Measurements from ENCODE around the gene OR2T27.
"Not testable (repeated sequence)": the region's sequence is repeated elsewhere in the genome, so short reads cannot be mapped to it uniquely, and the experiment has no call there.

Gene OR2T27, protein sequence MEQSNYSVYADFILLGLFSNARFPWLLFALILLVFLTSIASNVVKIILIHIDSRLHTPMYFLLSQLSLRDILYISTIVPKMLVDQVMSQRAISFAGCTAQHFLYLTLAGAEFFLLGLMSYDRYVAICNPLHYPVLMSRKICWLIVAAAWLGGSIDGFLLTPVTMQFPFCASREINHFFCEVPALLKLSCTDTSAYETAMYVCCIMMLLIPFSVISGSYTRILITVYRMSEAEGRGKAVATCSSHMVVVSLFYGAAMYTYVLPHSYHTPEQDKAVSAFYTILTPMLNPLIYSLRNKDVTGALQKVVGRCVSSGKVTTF

DNA sequence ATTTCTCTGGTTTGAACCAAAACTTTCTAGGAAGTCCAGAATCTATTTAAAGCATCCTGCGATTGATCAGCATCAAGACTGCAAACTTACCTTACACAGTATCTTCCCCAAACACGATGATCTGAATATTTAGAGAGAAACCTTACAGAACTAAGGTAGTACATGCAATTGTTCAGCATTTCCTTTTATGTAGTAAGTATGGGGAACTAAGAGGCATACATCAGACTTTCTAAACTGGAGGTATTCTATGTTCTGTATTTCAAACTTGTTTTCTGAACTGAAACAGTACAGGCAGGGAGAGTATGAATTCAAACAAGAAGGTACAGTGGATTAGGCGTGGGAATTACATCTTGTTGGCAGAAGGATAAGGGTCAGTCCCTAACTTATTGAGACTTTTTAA is at the start of gene OR2T27:
Gene OR2T27 (minus strand): TSS at position 175 of the 400 bp plus-strand sequence. CDS start 4,644 bp downstream, outside the sequence.
- DNase-seq (ENCODE audit: low read depth in 2 of 2), result not testable (repeated sequence)

DNA sequence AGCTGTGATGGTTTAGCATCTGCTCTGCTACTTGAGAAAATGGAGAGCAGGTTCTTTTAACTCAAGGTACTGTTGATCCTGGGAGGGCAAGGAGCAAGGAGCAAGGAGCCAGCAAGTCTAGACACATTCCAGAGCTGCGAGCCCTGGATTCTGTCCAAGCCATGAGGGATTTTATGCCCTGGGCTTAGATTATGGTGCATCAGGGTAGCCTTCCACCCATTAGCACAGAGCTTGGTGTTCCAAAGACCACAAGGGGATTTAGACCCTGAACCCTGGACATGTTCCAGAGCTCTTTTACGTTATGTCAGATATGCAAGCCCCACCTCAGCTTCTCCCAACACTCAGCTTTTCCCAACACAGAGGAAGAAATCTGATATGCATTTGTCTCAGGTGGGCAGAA is 49.3 kb upstream of the OR2T27 start:
- DNase-seq (ENCODE audit: low read depth in 2 of 2), result no peak

DNA sequence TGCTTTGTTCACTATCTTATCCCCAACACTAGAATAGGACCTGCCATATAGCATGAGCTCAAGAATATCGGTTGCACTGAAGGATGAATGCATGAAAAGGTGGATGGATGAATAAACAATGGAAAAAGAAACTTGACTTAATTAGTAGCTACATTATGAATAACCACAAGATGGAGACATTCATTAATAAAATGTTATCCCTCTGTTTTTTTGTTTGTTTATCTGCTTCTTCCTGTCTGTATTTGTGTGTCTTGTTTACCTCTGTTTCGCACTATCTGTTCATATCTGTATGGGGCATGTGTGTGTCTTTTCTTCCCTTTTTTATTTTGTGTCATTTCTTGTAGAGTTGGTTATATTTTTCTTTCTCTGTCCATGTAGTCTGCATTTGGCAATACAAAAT is 48.3 kb upstream of the OR2T27 start:
- no peak for DNase-seq (ENCODE audit: low read depth in 2 of 2)

DNA sequence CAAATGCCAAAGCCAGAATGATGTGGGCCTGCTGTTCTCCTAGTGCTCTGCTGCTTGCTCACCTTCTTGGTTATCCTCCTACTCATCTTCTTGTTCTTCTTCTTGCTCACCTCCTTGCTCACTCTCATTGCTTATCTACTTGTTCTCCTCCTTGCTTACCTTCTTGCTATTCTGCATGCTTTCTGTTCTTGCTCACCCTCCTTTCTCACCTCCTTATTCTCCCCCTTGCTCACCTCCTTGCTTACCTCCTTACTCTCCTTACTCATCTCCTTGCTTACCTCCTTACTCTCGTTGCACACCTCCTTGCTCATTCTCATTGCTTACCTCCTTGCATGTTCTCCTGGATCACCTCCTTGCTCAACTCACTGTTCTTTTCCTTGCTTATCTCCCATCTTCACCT is 47.4 kb upstream of the OR2T27 start, which contains the start of gene OR14I1:
Gene OR14I1 (minus strand): TSS at position 53 of the 400 bp plus-strand sequence.
- no peak for DNase-seq (ENCODE audit: low read depth in 2 of 2)

DNA sequence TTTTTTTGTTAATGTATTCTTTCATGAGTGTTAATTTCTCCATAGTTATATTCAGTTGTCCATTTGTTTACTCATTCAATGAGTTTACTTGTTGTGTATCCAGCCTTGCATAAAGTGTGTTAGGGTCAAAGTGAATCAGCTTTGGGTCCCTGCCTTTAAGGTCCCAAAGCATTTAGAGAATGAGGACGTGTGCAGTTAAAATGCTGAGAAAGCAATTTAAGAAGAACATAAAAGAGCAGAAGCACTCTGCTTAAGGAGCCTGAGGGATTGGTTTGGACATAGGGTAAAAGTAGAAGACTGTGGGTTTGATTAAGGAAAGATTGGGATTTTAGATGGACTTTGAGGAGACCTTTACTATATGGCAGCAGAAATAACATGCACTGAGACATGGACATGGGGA is 43.8 kb upstream of the OR2T27 start:
- DNase-seq (ENCODE audit: low read depth in 2 of 2), result no peak

DNA sequence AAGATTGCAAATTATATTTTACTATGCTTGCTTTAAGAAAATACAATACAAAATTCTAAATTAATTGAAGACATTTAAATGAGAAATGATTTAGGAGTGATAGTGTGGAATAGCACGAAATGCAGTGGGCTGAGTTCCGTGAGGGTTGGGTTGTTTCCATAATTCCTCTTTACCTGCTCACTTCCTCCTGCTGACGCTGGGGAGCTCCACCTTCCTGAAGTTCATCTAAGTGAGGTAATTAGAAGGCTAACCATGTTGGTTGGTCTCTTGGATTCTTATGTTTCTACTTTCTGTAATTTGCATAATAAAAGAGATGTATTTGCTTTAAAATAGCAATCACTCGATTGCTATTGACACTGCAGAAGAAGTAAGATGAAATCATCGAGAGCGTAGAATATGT is 42.6 kb upstream of the OR2T27 start:
- no peak for DNase-seq (ENCODE audit: low read depth in 2 of 2)

DNA sequence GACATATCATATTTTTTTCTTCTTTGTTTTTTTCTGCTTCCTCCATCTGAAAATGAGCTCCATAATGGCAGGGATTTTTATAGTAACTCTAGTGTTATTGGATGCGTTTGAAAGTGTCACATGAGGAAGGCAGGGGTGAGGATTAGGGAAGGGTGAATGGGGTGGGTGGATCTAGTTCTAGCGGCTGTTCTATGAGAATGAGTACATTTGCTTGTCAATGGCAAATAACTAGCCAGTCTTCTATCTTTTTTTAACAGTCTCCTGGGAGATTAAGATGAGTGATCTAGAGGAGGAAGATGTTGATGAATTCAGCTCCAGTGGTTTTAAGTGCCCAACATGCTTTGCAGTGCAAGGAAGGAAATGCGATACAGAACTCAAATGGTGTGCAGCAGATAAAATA is 41.4 kb upstream of the OR2T27 start:
- DNase-seq (ENCODE audit: low read depth in 2 of 2), result no peak

DNA sequence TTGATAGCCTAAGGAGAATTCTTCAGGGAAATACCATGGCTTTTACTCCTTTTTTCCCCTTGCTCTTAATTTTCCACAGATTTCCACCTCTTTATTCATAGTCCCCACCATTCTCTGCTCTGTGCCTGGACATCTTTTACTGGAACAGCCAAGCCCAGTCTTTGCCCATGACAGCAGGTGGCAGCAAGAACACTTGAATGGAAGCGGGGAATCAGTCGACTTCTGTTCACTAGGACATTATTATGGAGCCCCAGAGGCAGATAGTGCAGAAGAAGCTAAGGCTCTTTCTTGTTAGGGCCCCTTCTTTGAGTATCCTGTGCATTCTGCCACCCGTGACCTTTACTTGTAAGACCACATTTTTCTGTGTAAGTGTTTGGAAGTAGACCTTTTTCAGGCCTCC is 40.9 kb upstream of the OR2T27 start:
- no peak for DNase-seq (ENCODE audit: low read depth in 2 of 2)

DNA sequence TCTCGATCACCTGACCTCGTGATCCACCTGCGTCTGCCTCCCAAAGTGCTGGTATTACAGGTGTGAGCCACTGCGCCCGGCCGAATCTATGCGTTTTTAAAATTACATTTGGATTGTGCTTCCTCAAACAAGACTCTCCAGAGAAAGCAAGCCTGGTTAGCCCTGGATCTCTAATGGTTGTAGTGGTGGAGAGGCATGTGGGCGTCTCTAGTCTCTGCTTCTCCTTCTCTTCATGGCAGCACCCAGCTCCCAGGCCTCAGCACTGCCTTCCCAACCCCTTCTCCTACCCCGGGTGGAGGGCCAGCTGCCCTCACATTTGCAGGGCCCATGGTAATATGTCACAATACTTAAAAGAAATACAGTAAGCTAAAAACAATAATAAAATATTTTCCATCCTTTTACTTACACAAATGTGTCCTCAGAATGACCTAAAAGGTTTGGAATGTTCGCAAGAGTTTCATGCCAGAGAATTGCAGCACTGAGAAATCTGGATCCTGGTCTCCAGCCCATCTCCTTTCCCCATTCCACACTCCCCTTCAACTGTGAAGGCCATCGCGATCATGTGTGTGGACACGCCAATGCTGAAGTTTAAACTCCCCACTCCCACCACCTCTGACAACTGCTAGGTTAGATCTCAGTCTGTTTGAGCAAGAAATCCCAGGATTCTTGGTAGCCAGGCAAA is 40.3 kb upstream of the OR2T27 start:
- DNase-seq (ENCODE audit: low read depth in 2 of 2), result no peak

DNA sequence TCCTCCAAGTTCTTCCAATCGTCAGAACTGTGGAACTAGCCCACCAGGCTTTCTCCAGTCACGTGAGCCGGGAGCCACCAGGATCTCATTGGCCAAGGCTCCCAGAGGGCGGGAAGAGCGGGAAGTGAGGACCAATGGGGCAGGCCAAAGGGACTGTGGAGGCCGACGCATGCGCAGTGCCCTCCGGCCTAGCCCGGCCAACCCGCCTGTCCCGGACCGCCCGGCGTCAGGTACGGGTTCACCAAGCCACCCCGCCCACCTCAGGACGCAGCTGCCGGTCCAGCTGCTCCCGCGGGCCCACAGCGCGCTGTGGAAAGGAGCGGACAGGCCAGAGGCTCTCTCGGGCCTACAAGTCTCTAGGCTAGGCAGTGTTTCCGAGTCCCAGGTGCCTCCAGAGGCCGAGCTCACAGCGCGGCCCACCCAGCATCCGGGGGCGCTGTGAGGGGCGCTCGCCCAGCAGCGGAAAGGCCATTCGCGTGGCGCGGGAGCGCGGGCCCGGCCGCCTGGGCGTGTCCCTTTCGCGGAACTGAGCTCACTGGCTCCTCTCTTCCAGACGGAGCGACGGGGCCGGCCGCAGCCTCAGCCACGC is 36.3 kb upstream of the OR2T27 start:
- DNase-seq (ENCODE audit: low read depth in 2 of 2), result no peak

DNA sequence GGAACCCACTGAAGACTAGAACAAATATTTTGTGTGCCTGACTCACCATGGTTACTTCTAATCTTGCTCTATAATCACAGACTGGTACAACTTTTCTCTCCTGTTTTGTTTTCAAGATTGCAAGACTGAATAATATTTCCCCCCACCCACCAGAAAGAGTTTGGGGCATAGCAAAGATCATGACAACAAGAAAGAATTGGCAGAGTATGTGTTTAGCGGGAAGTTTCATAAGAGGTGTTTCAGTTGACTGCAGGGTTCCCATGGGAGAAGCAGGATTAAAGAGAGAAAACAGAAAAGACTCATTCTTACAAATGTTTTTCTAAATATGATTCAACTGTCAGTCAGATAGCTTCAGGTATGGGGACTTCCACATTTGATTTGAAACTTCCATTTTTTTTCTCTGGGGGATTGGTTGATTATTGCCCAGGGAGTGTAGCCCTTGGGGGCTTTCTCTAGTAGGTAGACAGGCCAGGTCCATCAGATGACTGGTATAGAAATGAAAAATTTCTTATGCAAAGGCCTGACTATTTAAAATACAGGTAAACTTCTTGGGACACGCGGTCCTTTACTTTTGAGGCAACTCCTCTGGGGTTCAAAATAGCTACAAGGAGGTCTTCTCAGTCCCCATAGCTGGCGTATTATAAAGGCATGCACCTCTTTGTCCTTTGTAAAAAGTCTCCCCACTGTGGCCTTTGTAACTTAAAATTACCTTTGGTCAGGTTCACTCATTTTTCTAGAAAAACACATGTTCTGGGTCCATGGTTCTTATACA is 33.4 kb upstream of the OR2T27 start:
- no peak for DNase-seq (ENCODE audit: low read depth in 2 of 2)

DNA sequence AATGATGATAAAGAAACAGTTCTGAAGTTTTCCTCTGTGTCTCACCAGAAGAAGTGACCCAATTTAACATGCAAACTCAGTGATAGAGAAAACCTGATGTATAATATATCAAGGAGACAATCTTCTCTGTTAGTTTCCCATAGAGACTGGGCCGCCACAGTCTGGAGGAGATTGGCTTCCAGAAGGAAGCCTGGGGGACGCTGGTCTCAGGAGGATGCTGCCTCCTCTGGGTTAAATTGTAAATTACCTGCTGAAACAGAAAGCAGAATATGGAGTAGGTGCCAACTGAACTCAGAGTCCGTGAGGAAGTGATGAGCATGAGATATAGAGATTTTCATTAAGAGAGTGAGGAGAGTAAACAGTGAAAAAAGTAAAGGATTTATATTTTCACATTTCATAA is 31.5 kb upstream of the OR2T27 start:
- no peak for DNase-seq (ENCODE audit: low read depth in 2 of 2)

DNA sequence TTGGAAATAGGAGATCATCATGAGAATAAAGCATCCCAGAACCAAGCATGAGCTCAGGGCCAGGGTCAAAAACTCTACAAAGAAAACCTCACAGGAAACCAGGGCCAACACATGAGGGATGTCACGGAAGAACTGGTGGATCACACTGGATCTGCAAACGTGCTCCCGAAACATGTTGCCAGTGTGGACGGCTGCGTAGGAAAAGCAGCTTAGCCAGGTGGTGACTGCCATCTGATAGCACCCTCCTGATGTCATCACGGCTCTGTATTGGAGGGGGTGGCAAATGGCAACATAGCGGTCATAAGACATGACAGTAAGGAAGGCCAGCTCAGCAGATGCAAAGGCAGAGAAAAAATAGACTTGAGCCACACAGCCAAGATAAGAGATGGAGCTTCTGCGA is 26.3 kb upstream of the OR2T27 start:
- no peak for DNase-seq (ENCODE audit: low read depth in 2 of 2)

DNA sequence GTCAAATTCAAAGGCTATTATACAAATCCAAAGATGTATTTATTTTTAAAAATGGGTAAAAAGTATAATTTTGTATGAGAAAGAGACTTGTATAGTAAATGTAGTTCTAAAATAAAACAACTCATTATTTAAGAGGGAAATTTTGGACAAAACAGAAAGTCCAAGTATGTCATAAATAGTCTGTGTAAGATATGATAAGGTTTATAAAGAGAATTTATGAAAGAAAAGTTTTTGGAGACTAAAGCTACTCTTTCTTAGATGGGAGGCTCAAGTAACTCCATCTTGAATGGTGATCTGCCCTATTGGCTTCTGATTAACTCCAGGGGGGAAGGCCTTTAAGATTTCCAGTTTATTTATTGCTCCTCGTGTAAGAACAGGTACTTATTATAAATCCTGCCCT is 14.7 kb upstream of the OR2T27 start:
- DNase-seq (ENCODE audit: low read depth in 2 of 2), result no peak

DNA sequence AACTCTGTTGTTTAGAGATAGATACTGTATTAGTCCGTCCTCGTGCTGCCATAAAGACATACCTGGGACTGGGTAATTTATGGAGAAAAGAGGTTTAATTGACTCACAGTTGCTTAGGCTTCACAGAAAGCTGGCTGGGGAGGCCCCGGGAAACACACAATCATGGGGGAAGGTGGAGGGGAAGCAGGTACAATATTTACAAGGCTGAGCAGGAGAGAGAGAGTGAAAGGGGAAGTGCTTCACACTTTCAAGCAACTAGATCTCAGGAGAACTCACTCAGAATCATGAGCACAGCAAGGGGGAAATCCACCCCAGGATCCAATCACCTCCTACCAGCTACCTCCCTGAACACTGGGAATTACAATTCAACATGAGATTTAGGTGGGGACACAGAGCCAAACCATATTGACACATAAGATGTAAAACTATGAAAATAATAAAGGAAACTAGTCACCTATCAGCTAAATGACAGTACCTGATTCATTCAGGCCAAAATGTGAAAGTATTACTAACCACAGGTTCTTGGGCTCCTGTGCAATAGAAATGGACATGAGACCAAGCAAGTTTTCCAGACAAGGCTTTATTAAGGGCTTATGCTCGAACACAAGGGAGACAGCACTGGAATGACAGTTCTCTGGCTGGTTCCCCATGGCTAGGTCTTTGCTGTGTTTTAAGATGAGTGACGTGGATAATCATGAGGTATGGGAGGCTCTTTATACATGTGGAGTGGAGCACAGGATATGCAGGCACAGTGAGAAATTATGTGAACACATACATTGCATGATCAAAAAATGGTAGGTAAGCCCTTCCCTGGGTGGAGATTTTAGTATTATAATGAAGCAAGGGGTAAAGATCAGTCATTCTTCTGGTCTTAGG is 8.4 kb upstream of the OR2T27 start:
- DNase-seq (ENCODE audit: low read depth in 2 of 2), result not testable (repeated sequence)

DNA sequence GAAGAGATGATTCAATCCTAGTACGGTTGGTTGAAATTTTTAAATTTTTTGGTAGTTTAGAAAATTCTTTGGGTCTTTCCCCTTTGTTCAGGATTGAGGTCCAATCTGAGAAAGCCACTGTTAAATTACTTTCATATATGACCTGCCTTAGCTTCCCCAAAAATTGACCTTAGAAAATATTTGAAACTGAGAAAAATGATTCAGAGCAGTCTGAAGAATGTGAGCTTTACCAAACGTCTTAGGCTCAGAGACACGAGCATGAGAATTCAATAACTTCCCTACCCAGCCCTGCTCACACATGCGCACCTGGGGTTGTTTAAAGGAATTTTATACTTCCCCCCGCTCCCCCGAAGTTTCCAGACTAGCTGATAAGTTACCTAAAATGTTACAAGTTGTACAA is 1.5 kb upstream of the OR2T27 start:
- DNase-seq (ENCODE audit: low read depth in 2 of 2), result not testable (repeated sequence)

DNA sequence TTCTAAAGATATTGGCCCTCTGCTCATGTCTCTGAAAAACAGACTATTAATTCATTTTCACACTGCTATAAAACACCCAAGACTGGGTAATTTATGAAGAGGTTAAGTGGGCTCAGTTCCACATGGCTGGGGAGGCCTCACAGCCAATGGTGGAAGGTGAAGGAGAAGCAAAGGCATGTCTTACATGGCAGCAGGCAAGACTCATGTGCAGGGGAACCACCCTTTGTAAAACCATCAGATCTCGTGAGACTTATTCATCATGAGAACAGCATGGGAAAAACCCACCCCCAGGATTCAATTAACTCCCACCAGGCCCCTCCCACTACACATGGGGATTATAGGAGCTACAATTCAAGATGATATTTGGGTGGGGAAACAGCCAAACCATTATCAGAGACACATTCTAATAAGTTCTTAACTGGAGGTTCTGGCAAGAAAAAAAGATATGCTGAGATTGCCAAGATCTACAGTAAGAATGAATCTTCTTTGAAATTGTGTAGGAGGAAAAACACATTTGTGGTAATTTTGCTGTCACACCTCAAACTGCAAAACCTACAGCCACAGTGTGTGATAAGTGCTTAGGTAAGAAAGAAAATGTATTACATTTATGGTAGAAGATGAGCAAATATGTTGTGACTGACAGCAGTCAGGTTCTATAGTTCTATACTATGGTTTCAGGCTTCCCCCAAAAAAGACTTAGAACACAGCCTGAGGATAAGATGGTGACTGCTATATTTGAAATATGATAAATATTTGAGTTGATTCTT is 6.4 kb downstream of the OR2T27 start:
- not testable (repeated sequence) for DNase-seq (ENCODE audit: low read depth in 2 of 2)

DNA sequence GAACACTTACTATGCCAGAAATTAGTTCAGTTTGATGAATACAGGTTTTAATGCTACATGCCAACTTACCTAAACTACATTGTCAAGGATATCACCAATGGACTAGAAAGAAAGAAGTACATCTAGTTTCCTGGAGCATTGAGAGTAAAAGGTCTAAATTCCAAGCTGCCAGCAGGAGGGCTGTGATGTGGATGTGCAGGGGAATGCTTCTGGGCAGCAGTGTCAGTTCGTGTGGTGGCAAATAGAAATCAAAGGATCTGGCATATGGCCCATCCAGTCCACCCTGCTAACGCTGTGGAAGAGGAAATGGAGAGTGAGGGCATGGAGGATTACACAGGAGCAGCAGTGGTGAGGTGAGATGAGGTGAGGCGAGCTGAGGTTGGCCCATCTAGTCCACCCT is 10.2 kb downstream of the OR2T27 start, which contains the start of gene OR2T35:
Gene OR2T35 (minus strand): TSS at position 101 of the 400 bp plus-strand sequence. CDS start 6,020 bp downstream, outside the sequence.
- not testable (repeated sequence) for DNase-seq (ENCODE audit: low read depth in 2 of 2)

DNA sequence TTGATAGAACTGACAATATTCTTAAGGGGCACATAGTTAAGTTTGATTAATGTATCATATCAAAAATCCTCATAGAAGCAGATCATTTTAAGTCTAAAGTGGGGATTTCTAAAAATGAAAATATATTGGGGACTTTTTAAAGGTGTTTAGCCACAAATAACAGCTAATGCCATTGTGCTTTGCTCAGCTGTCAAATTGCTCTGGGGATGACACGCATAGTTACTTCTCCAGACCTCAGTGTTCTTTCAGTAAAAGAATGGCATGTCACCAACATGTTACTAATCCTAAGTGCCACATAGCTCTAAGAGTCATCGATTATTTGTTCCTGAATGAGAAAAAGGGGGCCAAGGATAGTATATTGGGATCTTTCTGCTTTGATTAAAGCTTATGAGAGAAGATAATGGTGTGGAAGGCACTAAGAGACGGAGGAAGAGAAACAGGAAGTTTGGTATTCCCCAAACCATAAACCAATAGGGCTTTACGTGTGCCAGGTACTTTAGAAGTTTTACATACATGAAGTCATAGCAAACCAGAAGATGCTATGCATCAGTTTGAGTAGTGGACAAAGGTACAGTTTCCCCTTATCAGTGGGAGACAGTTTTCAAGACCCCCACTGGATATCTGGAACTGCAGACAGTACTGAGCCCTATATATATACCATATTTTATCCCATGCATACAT is 12.2 kb downstream of the OR2T27 start:
- DNase-seq (ENCODE audit: low read depth in 2 of 2), result not testable (repeated sequence)

DNA sequence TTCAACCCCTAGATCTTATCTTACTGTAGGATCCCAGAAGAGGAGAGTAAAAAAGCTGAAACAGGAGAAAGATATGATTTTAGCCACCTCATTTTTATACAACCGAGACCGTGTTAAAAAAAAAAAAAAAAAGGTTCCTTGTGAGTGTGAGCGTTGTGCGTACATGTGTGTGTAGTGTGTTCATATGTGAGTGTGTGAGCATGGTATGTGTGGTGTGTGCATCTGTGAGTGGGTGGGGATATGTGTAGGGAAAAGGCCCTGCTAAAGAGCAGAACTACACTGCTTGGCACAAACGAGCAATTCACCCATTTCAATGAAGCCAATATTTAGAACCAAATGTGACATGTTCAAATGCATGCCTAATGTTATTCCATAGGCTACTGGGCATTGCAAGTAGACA is 13.7 kb downstream of the OR2T27 start:
- DNase-seq (ENCODE audit: low read depth in 2 of 2), result not testable (repeated sequence)
